ENCODE data around the gene CCPG1.

DNA sequence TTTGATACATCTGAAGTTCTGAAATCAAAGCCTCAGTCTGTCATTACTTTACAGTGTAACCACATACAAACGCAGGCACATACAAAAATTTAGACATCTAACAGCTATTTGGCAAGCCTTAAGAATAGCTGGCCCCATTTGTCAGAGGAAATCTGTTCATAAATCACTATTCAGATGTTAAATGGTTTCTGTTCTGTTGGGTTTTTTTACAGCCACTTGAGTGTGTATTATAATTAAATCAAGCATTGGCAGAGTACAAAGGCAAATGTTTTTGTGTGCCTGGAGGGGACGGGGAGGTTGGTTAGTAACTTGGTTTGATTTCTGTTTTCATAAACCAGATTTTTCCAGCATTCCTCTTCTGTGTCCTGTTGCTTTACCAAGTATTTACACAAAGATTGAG is 65.0 kb downstream of the CCPG1 start:
- TF ChIP-seq, protein P1, sequence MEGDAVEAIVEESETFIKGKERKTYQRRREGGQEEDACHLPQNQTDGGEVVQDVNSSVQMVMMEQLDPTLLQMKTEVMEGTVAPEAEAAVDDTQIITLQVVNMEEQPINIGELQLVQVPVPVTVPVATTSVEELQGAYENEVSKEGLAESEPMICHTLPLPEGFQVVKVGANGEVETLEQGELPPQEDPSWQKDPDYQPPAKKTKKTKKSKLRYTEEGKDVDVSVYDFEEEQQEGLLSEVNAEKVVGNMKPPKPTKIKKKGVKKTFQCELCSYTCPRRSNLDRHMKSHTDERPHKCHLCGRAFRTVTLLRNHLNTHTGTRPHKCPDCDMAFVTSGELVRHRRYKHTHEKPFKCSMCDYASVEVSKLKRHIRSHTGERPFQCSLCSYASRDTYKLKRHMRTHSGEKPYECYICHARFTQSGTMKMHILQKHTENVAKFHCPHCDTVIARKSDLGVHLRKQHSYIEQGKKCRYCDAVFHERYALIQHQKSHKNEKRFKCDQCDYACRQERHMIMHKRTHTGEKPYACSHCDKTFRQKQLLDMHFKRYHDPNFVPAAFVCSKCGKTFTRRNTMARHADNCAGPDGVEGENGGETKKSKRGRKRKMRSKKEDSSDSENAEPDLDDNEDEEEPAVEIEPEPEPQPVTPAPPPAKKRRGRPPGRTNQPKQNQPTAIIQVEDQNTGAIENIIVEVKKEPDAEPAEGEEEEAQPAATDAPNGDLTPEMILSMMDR (IDR thresholded peaks at IDR 0.05): no peak
- no peak for TF ChIP-seq POLR2A (IDR thresholded peaks at IDR 0.05)

Measured in right lobe of liver (tissue), 4 donors.